H9 (cell line): ENCODE results near the gene HSPG2. TPM values are rescaled to one million over a fixed set of nuclear protein-coding genes. Genes with fewer than 3 reads are reported as not detected.

ENCODE experiments used
- DNase-seq: peaks from one replicate; pipeline ENCODE4 v3.0.0-alpha.2; 2017
- H2AFZ ChIP-seq: one replicate; pipeline ENCODE4 v1.6.1; 2013; ENCODE audit warnings: mild to moderate bottlenecking, low read length, control low read depth, moderate library complexity
- H2AK5ac ChIP-seq: 2 replicates; pipeline ENCODE4 v1.6.1; 2013; ENCODE audit warnings: low read length, control low read depth, mixed read lengths; ENCODE audit not compliant: insufficient read length
- H2BK120ac ChIP-seq: one replicate; pipeline ENCODE4 v1.6.1; 2013; ENCODE audit warnings: low read depth, mild to moderate bottlenecking, low read length, control low read depth, inconsistent platforms; ENCODE audit not compliant: poor library complexity, severe bottlenecking
- H2BK12ac ChIP-seq: 2 replicates; pipeline ENCODE4 v1.6.1; 2013; ENCODE audit warnings: low read length, control low read depth, mixed read lengths, low read depth; ENCODE audit not compliant: insufficient read length
- H2BK15ac ChIP-seq: 2 replicates; pipeline ENCODE4 v1.6.1; 2013; ENCODE audit warnings: low read depth, low read length, control low read depth
- H2BK20ac ChIP-seq: one replicate; pipeline ENCODE4 v1.6.1; 2013; ENCODE audit warnings: low read depth, mild to moderate bottlenecking, low read length, control low read depth, inconsistent platforms; ENCODE audit not compliant: poor library complexity, severe bottlenecking
- H2BK5ac ChIP-seq: 2 replicates; pipeline ENCODE4 v1.6.1; 2013; ENCODE audit warnings: low read length, control low read depth, mixed read lengths; ENCODE audit not compliant: insufficient read length
- H3K14ac ChIP-seq: 2 replicates; pipeline ENCODE4 v1.6.1; 2013; ENCODE audit warnings: low read length, control low read depth; ENCODE audit not compliant: insufficient read depth
- H3K18ac ChIP-seq: 2 replicates; pipeline ENCODE4 v1.6.1; 2013; ENCODE audit warnings: low read depth, mild to moderate bottlenecking, mixed read lengths, low read length, control low read depth; ENCODE audit not compliant: insufficient read length
- H3K23ac ChIP-seq: 2 replicates; pipeline ENCODE4 v1.6.1; 2013; ENCODE audit warnings: low read length, control low read depth, mixed read lengths, low read depth; ENCODE audit not compliant: insufficient read length
- H3K23me2 ChIP-seq: 2 replicates; pipeline ENCODE4 v1.6.1; 2013; ENCODE audit warnings: low read depth, mild to moderate bottlenecking, mixed read lengths, low read length, control low read depth; ENCODE audit not compliant: insufficient read length, poor library complexity, severe bottlenecking
- H3K27ac ChIP-seq: 2 replicates; pipeline ENCODE4 v1.5.1; 2013; ENCODE audit warnings: low read length, control low read depth, mixed read lengths, low read depth; ENCODE audit not compliant: insufficient read length
- H3K27me3 ChIP-seq: 2 replicates; pipeline ENCODE4 v1.6.1; 2013; ENCODE audit warnings: low read length, control low read depth, inconsistent platforms; ENCODE audit not compliant: insufficient read depth
- H3K4ac ChIP-seq: 2 replicates; pipeline ENCODE4 v1.6.1; 2013; ENCODE audit warnings: low read depth, mild to moderate bottlenecking, control low read depth, inconsistent platforms, low read length, moderate library complexity
- H3K4me1 ChIP-seq: 2 replicates; pipeline ENCODE4 v1.6.1; 2013; ENCODE audit warnings: low read length, control low read depth, inconsistent platforms; ENCODE audit not compliant: insufficient read depth
- H3K4me2 ChIP-seq: 2 replicates; pipeline ENCODE4 v1.6.1; 2013; ENCODE audit warnings: low read length, control low read depth, mixed read lengths; ENCODE audit not compliant: insufficient read length, insufficient read depth
- H3K56ac ChIP-seq: 2 replicates; pipeline ENCODE4 v1.6.1; 2013; ENCODE audit warnings: low read depth, mild to moderate bottlenecking, mixed read lengths, low read length, control low read depth; ENCODE audit not compliant: insufficient read length
- H3K79me1 ChIP-seq: 2 replicates; pipeline ENCODE4 v1.6.1; 2013; ENCODE audit warnings: low read depth, mild to moderate bottlenecking, moderate library complexity, low read length, control low read depth, inconsistent platforms; ENCODE audit not compliant: insufficient read depth, poor library complexity, severe bottlenecking
- H3K79me2 ChIP-seq: 2 replicates; pipeline ENCODE4 v1.6.1; 2013; ENCODE audit warnings: low read length, control low read depth, inconsistent platforms; ENCODE audit not compliant: insufficient read depth
- H3K9ac ChIP-seq: 2 replicates; pipeline ENCODE4 v1.6.1; 2013; ENCODE audit warnings: low read length, control low read depth, mixed read lengths; ENCODE audit not compliant: insufficient read length; ENCODE audit errors: extremely low read depth
- H3K9me3 ChIP-seq: one replicate; pipeline ENCODE4 v1.6.1; 2013; ENCODE audit warnings: low read depth, low read length, inconsistent platforms; ENCODE audit not compliant: control insufficient read depth
- H3T11ph ChIP-seq: one replicate; pipeline ENCODE4 v1.6.1; 2013; ENCODE audit warnings: mild to moderate bottlenecking, low read length, control low read depth, inconsistent platforms
- H4K20me1 ChIP-seq: one replicate; pipeline ENCODE4 v1.6.1; 2013; ENCODE audit not compliant: control insufficient read depth, insufficient read length, insufficient read depth
- H4K5ac ChIP-seq: 2 replicates; pipeline ENCODE4 v1.6.1; 2013; ENCODE audit warnings: low read depth, mild to moderate bottlenecking, mixed read lengths, low read length, control low read depth; ENCODE audit not compliant: insufficient read length
- H4K8ac ChIP-seq: replicated peaks from 2 replicates; pipeline ENCODE4 v1.6.1; 2013; ENCODE audit warnings: low read length, control low read depth, mixed read lengths, low read depth; ENCODE audit not compliant: insufficient read length
- H4K91ac ChIP-seq: 2 replicates; pipeline ENCODE4 v1.6.1; 2013; ENCODE audit warnings: low read depth, mild to moderate bottlenecking, moderate library complexity, mixed read lengths, low read length, control low read depth; ENCODE audit not compliant: insufficient read length
- H3K27ac Mint-ChIP-seq, 3 experiments: 2 replicates in 2 of 3; 3 replicates in 1 of 3; pipeline ENCODE4 v1.8.0; 2020 to 2021; ENCODE audit warnings: mixed read lengths in 3 of 3, mild to moderate bottlenecking in 1 of 3, moderate library complexity in 1 of 3
- H3K27me3 Mint-ChIP-seq: 2 replicates; pipeline ENCODE4 v1.8.0; 2021; ENCODE audit warnings: low read depth, mild to moderate bottlenecking, moderate library complexity, mixed read lengths
- H3K36me3 Mint-ChIP-seq, 3 experiments: 2 replicates in 2 of 3; 3 replicates in 1 of 3; pipeline ENCODE4 v1.8.0; 2020 to 2021; ENCODE audit warnings: low read depth in 3 of 3, mixed read lengths in 3 of 3; ENCODE audit not compliant: insufficient read depth in 1 of 3
- H3K4me1 Mint-ChIP-seq, 2 experiments: 2 replicates each; pipeline ENCODE4 v1.8.0; 2020; ENCODE audit warnings: mixed read lengths in 2 of 2
- H3K4me3 Mint-ChIP-seq, 2 experiments: 2 replicates in 1 of 2; 3 replicates in 1 of 2; pipeline ENCODE4 v1.8.0; 2020 to 2021; ENCODE audit warnings: mild to moderate bottlenecking in 2 of 2, mixed read lengths in 2 of 2, moderate library complexity in 1 of 2
- H3K9me3 Mint-ChIP-seq, 2 experiments: 2 replicates in 1 of 2; 3 replicates in 1 of 2; pipeline ENCODE4 v1.8.0; 2020; ENCODE audit warnings: mild to moderate bottlenecking in 2 of 2, mixed read lengths in 2 of 2, moderate library complexity in 1 of 2
- CTCF ChIP-seq: fragments of 200-600 bp; sonication (generic); conservative IDR thresholded peaks from 3 replicates; pipeline ENCODE4 v1.8.0; 2021; ENCODE audit warnings: antibody characterized with exemption, mild to moderate bottlenecking
- WGBS: extraction: QIAGEN DNeasy Blood & Tissue Kit; methylation state at CpG from one replicate; pipeline ENCODE4 v1.1.7; 2013; ENCODE audit warnings: missing lambda C conversion rate, low lambda C conversion rate, mixed read lengths; ENCODE audit not compliant: insufficient read length; ENCODE audit errors: extremely low coverage; 5-methylcytosine and 5-hydroxymethylcytosine counted together
- total RNA-seq: library from RNA; stranded (reverse); gene quantifications from 2 replicates; pipeline ENCODE4 v1.2.1, GENCODE V29; 2021

HSPG2 gene
- total RNA-seq, 1 experiment from 2014 or later = 90.0 TPM

- H2BK15ac ChIP-seq = no peak overlapping the region
- H3K9ac ChIP-seq = no peak overlapping the region
- no peak overlapping the region for H3K56ac ChIP-seq
- no peaks in the 10 kb centered on the region for H3K79me1 ChIP-seq
- H3K9me3 Mint-ChIP-seq = no peaks in the 10 kb centered on the region
- H3K18ac ChIP-seq = no peak overlapping the region
- no peak overlapping the region for H2AK5ac ChIP-seq
- no peak overlapping the region for H3K27ac ChIP-seq
- H3K27ac Mint-ChIP-seq = peak overlapping the region; percentile 57 to 82 (median 65); a peak in 5 of 7 replicates
- H3K79me2 ChIP-seq = no peaks in the 10 kb centered on the region
- no peak overlapping the region for H3T11ph ChIP-seq
- H3K4me2 ChIP-seq = no peak overlapping the region
- peaks cover 16% of the 10 kb centered on the region; the same call in 1 of the 2 replicates for H3K4me1 ChIP-seq
- no peak overlapping the region for H3K23ac ChIP-seq
- no CpG with 5 or more reads among the region's 21 CpGs for WGBS
- TF ChIP-seq CTCF = no peak
- H3K9me3 ChIP-seq = no peaks in the 10 kb centered on the region
- no peak overlapping the region for H2BK120ac ChIP-seq
- H3K27me3 ChIP-seq = no peaks in the 10 kb centered on the region
- no peak overlapping the region for H2BK20ac ChIP-seq
- peak overlapping the region; percentile 10; the same call in 1 of the 2 replicates for H3K14ac ChIP-seq
- no peak overlapping the region for H2BK12ac ChIP-seq
- no peak overlapping the region for H3K4me3 Mint-ChIP-seq
- H4K5ac ChIP-seq = no peak overlapping the region
- no peak overlapping the region for H2AFZ ChIP-seq
- peaks cover 0 to 17% (median 17%) of the 10 kb centered on the region in 3 experiments; a peak in 5 of 7 replicates for H3K36me3 Mint-ChIP-seq
- peak overlapping the region; percentile 26 for H2BK5ac ChIP-seq
- no peaks in the 10 kb centered on the region for H3K27me3 Mint-ChIP-seq
- H4K20me1 ChIP-seq = no peaks in the 10 kb centered on the region
- no peak overlapping the region for H4K91ac ChIP-seq
- H4K8ac ChIP-seq = no peak overlapping the region
- no peaks in the 10 kb centered on the region for H3K23me2 ChIP-seq
- H3K4ac ChIP-seq = no peak overlapping the region
- DNase-seq = no peak
- peaks cover 35 to 50% of the 10 kb centered on the region in 2 experiments for H3K4me1 Mint-ChIP-seq
These were observed 22.1 kb downstream of the HSPG2 start for GRCh38 chr1:21914880-21915640.
